Calu3 (cell line): Measurements from ENCODE around the gene MACROD2. TPM values are rescaled to one million over a fixed set of nuclear protein-coding genes. Genes with fewer than 3 reads are reported as not detected.
A peak's percentile ranks its signal among the peaks of the same experiment; 100 is the strongest.
"Not testable (repeated sequence)": the region's sequence is repeated elsewhere in the genome, so short reads cannot be mapped to it uniquely, and the experiment has no call there.

ENCODE experiments used
- BruUV-seq: library from RNA; stranded (reverse); fragments of 400-500 nt; replicated peaks from 2 replicates; lab custom pipeline; 2021; lab: Mats Ljungman, UMichigan
- CTCF ChIA-PET: fragments of 300-600 bp; sonication (Branson Sonifier 250); formaldehyde crosslinking; loops from one replicate; lab custom pipeline; 2022; ENCODE audit warnings: antibody characterized with exemption; lab: Charles Lee
- DNase-seq: peaks from one replicate; pipeline ENCODE4 v3.0.0; 2022
- H3K27ac Mint-ChIP-seq: one replicate; pipeline ENCODE4 v1.8.0; 2022; ENCODE audit warnings: mixed read lengths; ENCODE audit not compliant: unreplicated experiment
- H3K27me3 Mint-ChIP-seq: one replicate; pipeline ENCODE4 v1.8.0; 2022; ENCODE audit warnings: mixed read lengths; ENCODE audit not compliant: unreplicated experiment
- H3K36me3 Mint-ChIP-seq: one replicate; pipeline ENCODE4 v1.8.0; 2022; ENCODE audit warnings: mild to moderate bottlenecking, moderate library complexity, mixed read lengths; ENCODE audit not compliant: insufficient read depth, unreplicated experiment
- H3K4me1 Mint-ChIP-seq: one replicate; pipeline ENCODE4 v1.8.0; 2022; ENCODE audit warnings: mild to moderate bottlenecking, low read depth, mixed read lengths; ENCODE audit not compliant: unreplicated experiment
- H3K4me3 Mint-ChIP-seq: one replicate; pipeline ENCODE4 v1.8.0; 2022; ENCODE audit warnings: mild to moderate bottlenecking, low read depth, moderate library complexity, mixed read lengths; ENCODE audit not compliant: unreplicated experiment
- H3K9me3 Mint-ChIP-seq: one replicate; pipeline ENCODE4 v1.8.0; 2022; ENCODE audit warnings: low read depth, mixed read lengths; ENCODE audit not compliant: unreplicated experiment
- intact Hi-C: fragments of 100-400 bp; cut with micrococcal nuclease; formaldehyde crosslinking; loops from one replicate; pipeline ENCODE4 v1.10.0; 2022; ENCODE audit not compliant: unreplicated experiment
- total RNA-seq: library from RNA; stranded (reverse); gene quantifications from 2 replicates; pipeline ENCODE4 v1.2.3, GENCODE V29; 2022
- TF ChIP-seq, protein P1 (sequence below): fragments of 200-600 bp; IDR thresholded peaks from one replicate; pipeline ENCODE4 v1.8.0; 2022; ENCODE audit warnings: antibody characterized with exemption; ENCODE audit not compliant: unreplicated experiment

The MACROD2 gene
- total RNA-seq, 1 experiment from 2014 or later: 29.4 TPM

DNA sequence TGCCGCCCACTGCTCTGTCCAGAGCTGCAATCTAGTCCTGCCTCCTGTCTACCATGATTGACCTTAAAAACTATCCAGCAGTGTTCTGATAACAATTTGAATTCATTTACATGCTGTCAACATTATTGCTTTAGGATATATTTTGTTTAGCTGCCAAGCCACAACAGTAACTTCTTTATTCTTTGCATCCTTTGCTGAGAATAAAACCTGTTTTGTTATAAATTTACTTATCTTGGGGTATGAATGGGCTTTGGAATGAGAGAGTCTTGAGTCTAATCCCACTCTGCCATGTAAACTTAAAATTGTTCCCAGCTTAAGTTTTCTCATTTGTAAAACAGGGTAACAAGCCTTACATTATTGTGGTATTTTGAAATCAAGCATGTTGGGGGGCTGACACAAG lies 225.7 kb downstream of the MACROD2 start:
- no TSS peak for BruUV-seq
- H3K9me3 Mint-ChIP-seq: peaks cover 4% of the 10 kb centered on the region
- DNase-seq: no peak
- no peaks in the 10 kb centered on the region for H3K27me3 Mint-ChIP-seq
- intact Hi-C loops: no loop called here
- CTCF ChIA-PET: no interaction called here
- H3K4me3 Mint-ChIP-seq: no peak overlapping the region
- H3K36me3 Mint-ChIP-seq: peaks cover under 1% of the 10 kb centered on the region
- TF ChIP-seq, protein P1, sequence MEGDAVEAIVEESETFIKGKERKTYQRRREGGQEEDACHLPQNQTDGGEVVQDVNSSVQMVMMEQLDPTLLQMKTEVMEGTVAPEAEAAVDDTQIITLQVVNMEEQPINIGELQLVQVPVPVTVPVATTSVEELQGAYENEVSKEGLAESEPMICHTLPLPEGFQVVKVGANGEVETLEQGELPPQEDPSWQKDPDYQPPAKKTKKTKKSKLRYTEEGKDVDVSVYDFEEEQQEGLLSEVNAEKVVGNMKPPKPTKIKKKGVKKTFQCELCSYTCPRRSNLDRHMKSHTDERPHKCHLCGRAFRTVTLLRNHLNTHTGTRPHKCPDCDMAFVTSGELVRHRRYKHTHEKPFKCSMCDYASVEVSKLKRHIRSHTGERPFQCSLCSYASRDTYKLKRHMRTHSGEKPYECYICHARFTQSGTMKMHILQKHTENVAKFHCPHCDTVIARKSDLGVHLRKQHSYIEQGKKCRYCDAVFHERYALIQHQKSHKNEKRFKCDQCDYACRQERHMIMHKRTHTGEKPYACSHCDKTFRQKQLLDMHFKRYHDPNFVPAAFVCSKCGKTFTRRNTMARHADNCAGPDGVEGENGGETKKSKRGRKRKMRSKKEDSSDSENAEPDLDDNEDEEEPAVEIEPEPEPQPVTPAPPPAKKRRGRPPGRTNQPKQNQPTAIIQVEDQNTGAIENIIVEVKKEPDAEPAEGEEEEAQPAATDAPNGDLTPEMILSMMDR: no peak
- peaks cover 42% of the 10 kb centered on the region for H3K4me1 Mint-ChIP-seq
- H3K27ac Mint-ChIP-seq: no peak overlapping the region

DNA sequence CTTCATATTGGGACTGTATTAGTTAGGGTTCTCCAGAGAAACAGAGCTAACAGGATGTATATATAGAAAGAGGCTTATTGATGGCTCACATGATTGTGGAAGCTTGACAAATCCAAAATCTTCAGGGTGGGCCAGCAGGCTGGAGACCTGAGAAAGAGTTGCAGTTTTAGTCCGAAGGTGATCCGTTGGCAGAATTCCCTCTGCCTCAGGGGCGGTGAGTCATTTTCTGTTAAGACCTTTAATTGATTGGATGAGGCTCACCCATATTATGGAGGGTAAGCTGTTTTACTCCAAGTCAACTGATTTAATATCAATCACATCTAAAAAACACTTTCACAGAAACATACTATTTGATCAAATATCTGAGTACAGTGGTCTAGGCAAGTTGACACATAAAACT lies 228.5 kb downstream of the MACROD2 start:
- intact Hi-C loops: no loop called here
- peaks cover 44% of the 10 kb centered on the region for H3K4me1 Mint-ChIP-seq
- H3K27ac Mint-ChIP-seq: no peak overlapping the region
- no peak for DNase-seq
- BruUV-seq: no TSS peak
- CTCF ChIA-PET: interaction anchor here (0.7 to 1.3 kb wide), 2 partner anchors 9 to 1188 kb away, joined by 4 read pairs; no protein-coding TSS in a partner anchor
- no peaks in the 10 kb centered on the region for H3K27me3 Mint-ChIP-seq
- peaks cover 9% of the 10 kb centered on the region for H3K36me3 Mint-ChIP-seq
- H3K4me3 Mint-ChIP-seq: no peak overlapping the region
- no peaks in the 10 kb centered on the region for H3K9me3 Mint-ChIP-seq
- TF ChIP-seq, protein P1: no peak

DNA sequence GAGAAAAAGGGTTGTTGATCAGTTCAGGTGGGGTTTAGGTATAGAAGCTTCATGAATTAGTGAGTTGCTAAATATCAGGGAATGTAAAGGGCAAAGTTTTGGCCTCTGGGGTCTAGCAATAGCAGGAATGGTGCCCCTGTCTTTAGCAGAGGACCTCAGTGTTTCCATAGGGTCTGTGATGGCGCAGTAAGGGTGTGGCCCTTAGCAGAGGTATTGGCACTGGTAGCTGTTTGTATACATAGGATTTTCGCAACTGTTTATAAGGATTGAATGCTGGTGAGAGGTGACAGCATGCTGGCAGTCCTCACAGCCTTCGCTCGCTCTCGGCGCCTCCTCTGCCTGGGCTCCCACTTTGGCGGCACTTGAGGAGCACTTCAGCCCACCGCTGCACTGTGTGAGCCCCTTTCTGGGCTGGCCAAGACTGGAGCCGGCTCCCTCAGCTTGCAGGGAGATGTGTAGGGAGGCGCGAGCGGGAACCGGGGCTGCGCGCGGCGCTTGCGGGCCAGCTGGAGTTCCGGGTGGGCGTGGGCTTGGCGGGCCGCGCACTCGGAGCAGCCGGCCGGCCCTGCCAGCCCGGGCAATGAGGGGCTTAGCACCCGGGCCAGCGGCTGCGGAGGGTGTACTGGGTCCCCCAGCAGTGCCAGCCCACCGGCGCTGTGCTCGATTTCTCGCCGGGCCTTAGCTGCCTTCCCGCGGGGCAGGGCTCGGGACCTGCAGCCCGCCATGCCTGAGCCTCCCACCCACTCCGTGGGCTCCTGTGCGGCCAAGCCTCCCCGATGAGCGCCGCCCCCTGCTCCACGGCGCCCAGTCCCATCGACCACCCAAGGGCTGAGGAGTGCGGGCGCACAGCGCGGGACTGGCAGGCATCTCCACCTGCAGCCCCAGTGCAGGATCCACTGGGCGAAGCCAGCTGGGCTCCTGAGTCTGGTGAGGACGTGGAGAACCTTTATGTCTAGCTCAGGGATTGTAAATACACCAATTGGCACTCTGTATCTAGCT lies 231.0 kb downstream of the MACROD2 start:
- H3K9me3 Mint-ChIP-seq, DNase-seq, CTCF ChIA-PET, H3K27ac Mint-ChIP-seq, BruUV-seq, H3K27me3 Mint-ChIP-seq, intact Hi-C loops, H3K36me3 Mint-ChIP-seq: not testable (repeated sequence)
- Mint-ChIP-seq H3K4me1 (peaks cover 22% of the 10 kb centered on the region), H3K4me3 (peak overlapping the region; percentile 60)

DNA sequence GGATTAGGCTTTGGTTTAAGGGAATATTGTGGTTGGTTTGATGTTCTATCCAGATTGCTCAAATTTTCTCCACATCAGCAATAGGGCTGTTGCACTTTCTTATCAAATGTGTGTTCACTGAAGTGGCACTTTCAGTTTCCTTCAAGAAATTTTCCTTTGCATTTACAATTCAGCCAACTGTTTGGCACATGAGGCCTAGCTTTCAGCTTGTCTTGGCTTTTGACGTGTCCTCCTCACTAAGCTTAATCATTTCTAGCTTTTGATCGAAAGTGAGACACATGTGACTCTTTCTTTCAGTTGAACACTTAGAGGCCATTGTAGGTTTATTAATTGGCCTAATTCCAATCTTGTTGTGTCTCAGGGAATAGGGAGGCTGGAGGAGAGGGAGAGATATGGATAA lies 237.3 kb downstream of the MACROD2 start:
- no peaks in the 10 kb centered on the region for H3K36me3 Mint-ChIP-seq
- no TSS peak for BruUV-seq
- no peaks in the 10 kb centered on the region for H3K9me3 Mint-ChIP-seq
- H3K4me1 Mint-ChIP-seq: peaks cover 10% of the 10 kb centered on the region
- CTCF ChIA-PET: interaction anchor here (0.5 to 1.3 kb wide), 2 partner anchors 9 to 210 kb away, joined by 3 to 4 read pairs; no protein-coding TSS in a partner anchor
- H3K27ac Mint-ChIP-seq: peak overlapping the region; percentile 38
- DNase-seq: no peak
- no peaks in the 10 kb centered on the region for H3K27me3 Mint-ChIP-seq
- TF ChIP-seq, protein P1: no peak
- intact Hi-C loops: no loop called here
- H3K4me3 Mint-ChIP-seq: no peak overlapping the region
